ENCODE measurements around the gene AGER.

DNA sequence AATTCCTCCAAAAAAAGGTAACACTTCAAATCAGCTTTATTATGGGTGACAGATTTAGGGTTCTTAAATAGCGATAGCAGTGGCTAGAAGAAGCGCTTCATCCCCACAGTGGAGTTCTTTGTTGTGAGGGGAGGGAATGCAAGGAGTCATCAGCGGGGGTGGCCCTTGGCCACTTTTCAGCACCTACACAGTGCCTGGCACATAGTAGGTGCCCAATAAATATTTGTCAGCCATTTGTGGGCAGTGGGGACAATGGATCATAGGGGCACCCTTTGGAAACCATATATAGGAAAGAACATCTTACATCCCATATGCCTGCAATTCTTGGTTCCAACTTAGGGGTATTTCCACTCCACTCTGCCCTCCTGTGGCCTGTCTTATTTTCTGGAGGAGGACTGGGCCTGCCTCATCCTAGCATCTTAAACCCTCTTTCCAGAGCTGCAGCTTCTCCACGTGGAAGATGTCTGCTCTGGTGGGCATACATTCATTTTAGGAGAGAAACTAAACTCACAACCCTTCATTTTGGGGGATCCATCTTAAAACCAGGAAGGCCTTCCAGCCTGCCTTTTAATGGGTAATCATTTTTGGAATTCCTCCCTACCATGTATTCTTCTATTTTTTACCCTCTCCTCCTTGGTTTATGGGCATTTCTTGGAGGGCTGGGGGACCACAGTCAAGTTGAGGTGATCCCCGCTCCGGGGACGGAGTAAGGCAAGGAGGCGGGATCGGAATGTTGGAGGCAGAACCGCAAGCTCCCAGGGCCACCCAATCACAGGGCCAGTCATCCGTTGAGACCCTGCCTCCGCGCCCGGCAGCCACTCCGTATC is 11.0 kb upstream of the AGER start:
- TF ChIP-seq CSRNP3 (CRISPR knock-in tag; IDR thresholded peaks at IDR 0.05) (no peak), ZNF70 (CRISPR knock-in tag; IDR thresholded peaks at IDR 0.05) (no peak)
- TF ChIP-seq, protein P1, sequence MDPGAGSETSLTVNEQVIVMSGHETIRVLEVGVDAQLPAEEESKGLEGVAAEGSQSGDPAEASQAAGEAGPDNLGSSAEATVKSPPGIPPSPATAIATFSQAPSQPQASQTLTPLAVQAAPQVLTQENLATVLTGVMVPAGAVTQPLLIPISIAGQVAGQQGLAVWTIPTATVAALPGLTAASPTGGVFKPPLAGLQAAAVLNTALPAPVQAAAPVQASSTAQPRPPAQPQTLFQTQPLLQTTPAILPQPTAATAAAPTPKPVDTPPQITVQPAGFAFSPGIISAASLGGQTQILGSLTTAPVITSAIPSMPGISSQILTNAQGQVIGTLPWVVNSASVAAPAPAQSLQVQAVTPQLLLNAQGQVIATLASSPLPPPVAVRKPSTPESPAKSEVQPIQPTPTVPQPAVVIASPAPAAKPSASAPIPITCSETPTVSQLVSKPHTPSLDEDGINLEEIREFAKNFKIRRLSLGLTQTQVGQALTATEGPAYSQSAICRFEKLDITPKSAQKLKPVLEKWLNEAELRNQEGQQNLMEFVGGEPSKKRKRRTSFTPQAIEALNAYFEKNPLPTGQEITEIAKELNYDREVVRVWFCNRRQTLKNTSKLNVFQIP (CRISPR knock-in tag; IDR thresholded peaks at IDR 0.05; ENCODE audit: borderline replicate concordance, low read depth), result no peak
